ENCODE measurements around the gene TEDC1. TPM values are rescaled to one million over a fixed set of nuclear protein-coding genes. Genes with fewer than 3 reads are reported as not detected.

TEDC1 gene
- total RNA-seq, 1 experiment from 2014 or later = 26.2 TPM

GRCh38 chr14:105533811-105534498 is 42.9 kb downstream of the TEDC1 start:
- 100% methylated on average over 1 of the region's 21 CpGs for WGBS (ENCODE audit: extremely low coverage, insufficient read length, low lambda C conversion rate)
- no peaks in the 10 kb centered on the region for H4K20me1 ChIP-seq (ENCODE audit: control insufficient read depth, insufficient read depth, insufficient read length)
- no peak overlapping the region for H3K27ac Mint-ChIP-seq
- H4K8ac ChIP-seq (replicated peaks; ENCODE audit: insufficient read length, low read depth, low read length) = no peak overlapping the region
- no peaks in the 10 kb centered on the region; a peak in 2 of 7 replicates for H3K36me3 Mint-ChIP-seq (ENCODE audit: insufficient read depth in 1 of 3, low read depth in 3 of 3)
- H2BK120ac ChIP-seq (ENCODE audit: low read depth, low read length, poor library complexity, severe bottlenecking) = no peak overlapping the region
- peaks cover 6 to 65% of the 10 kb centered on the region in 2 experiments for H3K9me3 Mint-ChIP-seq
- no peak overlapping the region for H3K18ac ChIP-seq (ENCODE audit: insufficient read length, low read depth, low read length)
- H3K79me2 ChIP-seq (ENCODE audit: insufficient read depth, low read length) = no peaks in the 10 kb centered on the region
- H3K4me2 ChIP-seq (ENCODE audit: insufficient read depth, insufficient read length, low read length) = no peak overlapping the region
- no peak overlapping the region for H2BK15ac ChIP-seq (ENCODE audit: low read depth, low read length)
- no peak overlapping the region for H3T11ph ChIP-seq (ENCODE audit: low read length)
- H3K4me1 ChIP-seq (ENCODE audit: insufficient read depth, low read length) = no peaks in the 10 kb centered on the region
- DNase-seq = no peak
- H4K5ac ChIP-seq (ENCODE audit: insufficient read length, low read depth, low read length) = no peak overlapping the region
- no peak overlapping the region for H2AFZ ChIP-seq (ENCODE audit: low read length)
- no peak overlapping the region for H2BK20ac ChIP-seq (ENCODE audit: low read depth, low read length, poor library complexity, severe bottlenecking)
- no peak overlapping the region for H4K91ac ChIP-seq (ENCODE audit: insufficient read length, low read depth, low read length)
- H3K27me3 Mint-ChIP-seq (ENCODE audit: low read depth) = peaks cover 27% of the 10 kb centered on the region
- TF ChIP-seq, protein P1, sequence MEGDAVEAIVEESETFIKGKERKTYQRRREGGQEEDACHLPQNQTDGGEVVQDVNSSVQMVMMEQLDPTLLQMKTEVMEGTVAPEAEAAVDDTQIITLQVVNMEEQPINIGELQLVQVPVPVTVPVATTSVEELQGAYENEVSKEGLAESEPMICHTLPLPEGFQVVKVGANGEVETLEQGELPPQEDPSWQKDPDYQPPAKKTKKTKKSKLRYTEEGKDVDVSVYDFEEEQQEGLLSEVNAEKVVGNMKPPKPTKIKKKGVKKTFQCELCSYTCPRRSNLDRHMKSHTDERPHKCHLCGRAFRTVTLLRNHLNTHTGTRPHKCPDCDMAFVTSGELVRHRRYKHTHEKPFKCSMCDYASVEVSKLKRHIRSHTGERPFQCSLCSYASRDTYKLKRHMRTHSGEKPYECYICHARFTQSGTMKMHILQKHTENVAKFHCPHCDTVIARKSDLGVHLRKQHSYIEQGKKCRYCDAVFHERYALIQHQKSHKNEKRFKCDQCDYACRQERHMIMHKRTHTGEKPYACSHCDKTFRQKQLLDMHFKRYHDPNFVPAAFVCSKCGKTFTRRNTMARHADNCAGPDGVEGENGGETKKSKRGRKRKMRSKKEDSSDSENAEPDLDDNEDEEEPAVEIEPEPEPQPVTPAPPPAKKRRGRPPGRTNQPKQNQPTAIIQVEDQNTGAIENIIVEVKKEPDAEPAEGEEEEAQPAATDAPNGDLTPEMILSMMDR (conservative IDR thresholded peaks at IDR 0.05) = no peak
- H3K4me1 Mint-ChIP-seq = no peaks in the 10 kb centered on the region
- H2AK5ac ChIP-seq (ENCODE audit: insufficient read length, low read length) = no peak overlapping the region
- H3K9ac ChIP-seq (ENCODE audit: extremely low read depth, insufficient read length, low read length) = no peak overlapping the region
- H3K4me3 Mint-ChIP-seq = peak overlapping the region in 1 of 2 experiments; percentile 1; a peak in 1 of 5 replicates
- no peak overlapping the region for H3K4ac ChIP-seq (ENCODE audit: low read depth, low read length)
- no peaks in the 10 kb centered on the region for H3K79me1 ChIP-seq (ENCODE audit: insufficient read depth, low read depth, low read length, poor library complexity, severe bottlenecking)
- no peak overlapping the region for H3K56ac ChIP-seq (ENCODE audit: insufficient read length, low read depth, low read length)
- no peaks in the 10 kb centered on the region for H3K9me3 ChIP-seq (ENCODE audit: control insufficient read depth, low read depth, low read length)
- H3K23ac ChIP-seq (ENCODE audit: insufficient read length, low read depth, low read length) = no peak overlapping the region
- no peak overlapping the region for H2BK12ac ChIP-seq (ENCODE audit: insufficient read length, low read depth, low read length)
- H3K27ac ChIP-seq (ENCODE audit: insufficient read length, low read depth, low read length) = no peak overlapping the region
- no peak overlapping the region for H2BK5ac ChIP-seq (ENCODE audit: insufficient read length, low read length)
- H3K14ac ChIP-seq (ENCODE audit: insufficient read depth, low read length) = no peak overlapping the region
- no peaks in the 10 kb centered on the region for H3K27me3 ChIP-seq (ENCODE audit: insufficient read depth, low read length)
- H3K23me2 ChIP-seq (ENCODE audit: insufficient read length, low read depth, low read length, poor library complexity, severe bottlenecking) = no peaks in the 10 kb centered on the region

Measured in H9 (cell line).